Loucy (cell line): Measurements from ENCODE around the gene BTBD7.

ENCODE experiments used
- H2AFZ ChIP-seq: fragments of 200-600 bp; sonication (generic); 2 replicates; pipeline ENCODE4 v1.6.0; 2016; ENCODE audit warnings: antibody characterized with exemption, mild to moderate bottlenecking, low read length, moderate library complexity
- H3F3A ChIP-seq: fragments of 200-600 bp; 2 replicates; pipeline ENCODE4 v1.6.0; 2016; ENCODE audit warnings: antibody characterized with exemption, low read depth, mild to moderate bottlenecking
- H3K27me3 ChIP-seq: fragments of 200-600 bp; sonication (generic); 2 replicates; pipeline ENCODE4 v1.6.1; 2014; ENCODE audit warnings: low read length, mild to moderate bottlenecking; ENCODE audit not compliant: insufficient read depth, poor library complexity, severe bottlenecking
- H3K36me3 ChIP-seq: fragments of 200-600 bp; sonication (generic); 2 replicates; pipeline ENCODE4 v1.6.1; 2016; ENCODE audit warnings: low read length; ENCODE audit not compliant: insufficient read depth
- H3K4me1 ChIP-seq: fragments of 200-600 bp; sonication (generic); 2 replicates; pipeline ENCODE4 v1.5.1; 2014; ENCODE audit warnings: low read length, mild to moderate bottlenecking; ENCODE audit not compliant: insufficient read depth, poor library complexity, severe bottlenecking
- H3K4me2 ChIP-seq: fragments of 200-600 bp; sonication (generic); 2 replicates; pipeline ENCODE4 v1.6.0; 2014; ENCODE audit warnings: antibody characterized with exemption, low read length, low read depth, mild to moderate bottlenecking; ENCODE audit not compliant: poor library complexity, severe bottlenecking
- H3K4me3 ChIP-seq: fragments of 200-600 bp; sonication (generic); 2 replicates; pipeline ENCODE4 v1.5.1; 2014; ENCODE audit warnings: low read length, mild to moderate bottlenecking, mixed read lengths; ENCODE audit not compliant: poor library complexity, severe bottlenecking
- H3K79me2 ChIP-seq: fragments of 200-600 bp; sonication (generic); 2 replicates; pipeline ENCODE4 v1.6.1; 2014; ENCODE audit warnings: low read length; ENCODE audit not compliant: insufficient read depth
- H3K9ac ChIP-seq: fragments of 200-600 bp; sonication (generic); 2 replicates; pipeline ENCODE4 v1.6.0; 2014; ENCODE audit warnings: mild to moderate bottlenecking, low read depth, low read length, moderate library complexity; ENCODE audit not compliant: poor library complexity, severe bottlenecking
- H3K9me2 ChIP-seq: fragments of 200-600 bp; sonication (generic); replicated peaks from 2 replicates; pipeline ENCODE4 v1.6.1; 2016; ENCODE audit warnings: low read depth, low read length, mixed read lengths
- H3K9me3 ChIP-seq: fragments of 200-600 bp; sonication (generic); 2 replicates; pipeline ENCODE4 v1.6.1; 2014; ENCODE audit warnings: mild to moderate bottlenecking, antibody characterized with exemption, low read length, low read depth; ENCODE audit not compliant: insufficient read depth
- H4K20me1 ChIP-seq: fragments of 200-600 bp; sonication (generic); 2 replicates; pipeline ENCODE4 v1.6.0; 2014; ENCODE audit warnings: antibody characterized with exemption, low read length, mild to moderate bottlenecking; ENCODE audit not compliant: insufficient read depth, poor library complexity, severe bottlenecking
- CTCF ChIP-seq: fragments of 200-600 bp; sonication (generic); conservative IDR thresholded peaks from 2 replicates; pipeline ENCODE4 v1.5.1; 2014; ENCODE audit warnings: mild to moderate bottlenecking, antibody characterized with exemption, low read length
- EZH2phosphoT487 ChIP-seq: fragments of 200-600 bp; IDR thresholded peaks from 2 replicates; pipeline ENCODE4 v1.6.1; 2018; ENCODE audit warnings: antibody characterized with exemption, mild to moderate bottlenecking, moderate library complexity, borderline replicate concordance

BTBD7 gene

GRCh38 chr14:93331002-93331727 is 1.7 kb downstream of the BTBD7 start:
- TF ChIP-seq EZH2phosphoT487 (no peak), CTCF (no peak)
- no peaks in the 10 kb centered on the region for H3F3A ChIP-seq
- no peaks in the 10 kb centered on the region for H3K36me3 ChIP-seq
- H3K9ac ChIP-seq = peak overlapping the region; percentile 96
- peaks cover 94% of the 10 kb centered on the region for H3K79me2 ChIP-seq
- H2AFZ ChIP-seq = no peak overlapping the region
- peak overlapping the region; percentile 93 for H3K4me3 ChIP-seq
- H3K27me3 ChIP-seq = no peaks in the 10 kb centered on the region
- no peaks in the 10 kb centered on the region for H3K9me3 ChIP-seq
- no peaks in the 10 kb centered on the region for H3K9me2 ChIP-seq
- H4K20me1 ChIP-seq = peaks cover 56% of the 10 kb centered on the region
- peaks cover 57% of the 10 kb centered on the region for H3K4me1 ChIP-seq
- peak overlapping the region; percentile 82 for H3K4me2 ChIP-seq

- peaks cover 55% of the 10 kb centered on the region for H3K4me1 ChIP-seq
- H3K4me3 ChIP-seq = peak overlapping the region; percentile 93
- H3K79me2 ChIP-seq = peaks cover 97% of the 10 kb centered on the region
- no peaks in the 10 kb centered on the region for H3F3A ChIP-seq
- peaks cover 61% of the 10 kb centered on the region for H4K20me1 ChIP-seq
- no peaks in the 10 kb centered on the region for H3K27me3 ChIP-seq
- peak overlapping the region; percentile 96 for H3K9ac ChIP-seq
- TF ChIP-seq CTCF (no peak), EZH2phosphoT487 (no peak)
- H3K4me2 ChIP-seq = peak overlapping the region; percentile 82
- no peaks in the 10 kb centered on the region for H3K9me3 ChIP-seq
- no peaks in the 10 kb centered on the region for H3K9me2 ChIP-seq
- no peak overlapping the region for H2AFZ ChIP-seq
- H3K36me3 ChIP-seq = no peaks in the 10 kb centered on the region
These were observed 2.2 kb downstream of the BTBD7 start for GRCh38 chr14:93330609-93331000.

GRCh38 chr14:93329965-93330608 is 2.7 kb downstream of the BTBD7 start:
- Histone ChIP-seq H3F3A (no peaks in the 10 kb centered on the region), H3K9me2 (no peaks in the 10 kb centered on the region), H3K9me3 (no peaks in the 10 kb centered on the region), H3K4me1 (peaks cover 50% of the 10 kb centered on the region), H3K4me3 (peak overlapping the region; percentile 93), H4K20me1 (peaks cover 66% of the 10 kb centered on the region), H3K79me2 (peaks cover 97% of the 10 kb centered on the region), H3K9ac (peak overlapping the region; percentile 96), H3K4me2 (peak overlapping the region; percentile 82), H2AFZ (no peak overlapping the region), H3K27me3 (no peaks in the 10 kb centered on the region), H3K36me3 (no peaks in the 10 kb centered on the region)
- TF ChIP-seq EZH2phosphoT487 (no peak), CTCF (no peak)
